IgD-negative memory B cell (primary cell): ENCODE measurements around the gene LTF. TPM values are rescaled to one million over a fixed set of nuclear protein-coding genes. Genes with fewer than 3 reads are reported as not detected.
"Not testable (repeated sequence)": the region's sequence is repeated elsewhere in the genome, so short reads cannot be mapped to it uniquely, and the experiment has no call there.

Experiments
- H3K27ac Mint-ChIP-seq, 3 donors: one replicate each; pipeline ENCODE4 v1.8.0; 2020 to 2022; ENCODE audit warnings: mild to moderate bottlenecking in 3 of 3, mixed read lengths in 3 of 3, moderate library complexity in 1 of 3
- H3K27me3 Mint-ChIP-seq: one replicate; pipeline ENCODE4 v1.8.0; 2021; ENCODE audit warnings: mixed read lengths
- H3K36me3 Mint-ChIP-seq: one replicate; pipeline ENCODE4 v1.8.0; 2020; ENCODE audit warnings: mild to moderate bottlenecking, mixed read lengths
- H3K4me1 Mint-ChIP-seq, 3 donors: one replicate each; pipeline ENCODE4 v1.8.0; 2020 to 2022; ENCODE audit warnings: mixed read lengths in 3 of 3, mild to moderate bottlenecking in 1 of 3
- H3K4me3 Mint-ChIP-seq, 4 donors: one replicate each; pipeline ENCODE4 v1.8.0; 2020 to 2022; ENCODE audit warnings: mild to moderate bottlenecking in 4 of 4, mixed read lengths in 4 of 4, moderate library complexity in 3 of 4
- H3K9me3 Mint-ChIP-seq, 3 donors: one replicate each; pipeline ENCODE4 v1.8.0; 2020 to 2021; ENCODE audit warnings: mixed read lengths in 3 of 3, mild to moderate bottlenecking in 1 of 3
- polyA plus RNA-seq: library from polyadenylated mRNA; unstranded; fragments of 300-500 nt; fragmentation: Illumina TruSeq; gene quantifications from one replicate; pipeline ENCODE4 v1.2.3, GENCODE V29; 2021

LTF gene
- polyA plus RNA-seq, 1 donor from 2014 or later, result not detected

- not testable (repeated sequence) for H3K9me3 Mint-ChIP-seq, H3K4me1 Mint-ChIP-seq, H3K27me3 Mint-ChIP-seq, H3K4me3 Mint-ChIP-seq, H3K27ac Mint-ChIP-seq, H3K36me3 Mint-ChIP-seq
Measured at GRCh38 chr3:46427404-46427803, 37.3 kb downstream of the LTF start.

GRCh38 chr3:46426476-46426875, 38.2 kb downstream of the LTF start:
- not testable (repeated sequence) for H3K36me3 Mint-ChIP-seq, H3K9me3 Mint-ChIP-seq, H3K27ac Mint-ChIP-seq, H3K27me3 Mint-ChIP-seq, H3K4me1 Mint-ChIP-seq
- H3K4me3 Mint-ChIP-seq, result peak overlapping the region in 1 of 4 donors; percentile 33

- H3K36me3 Mint-ChIP-seq, result no peaks in the 10 kb centered on the region
- H3K27ac Mint-ChIP-seq, result no peak overlapping the region
Measured at GRCh38 chr3:46423588-46423987, 41.1 kb downstream of the LTF start.

GRCh38 chr3:46422617-46423016, 42.1 kb downstream of the LTF start:
- Mint-ChIP-seq H3K4me3 (no peak overlapping the region), H3K27ac (no peak overlapping the region), H3K9me3 (no peaks in the 10 kb centered on the region), H3K27me3 (no peaks in the 10 kb centered on the region), H3K36me3 (no peaks in the 10 kb centered on the region), H3K4me1 (no peaks in the 10 kb centered on the region)

More at GRCh38 chr3:46423588-46423987, 41.1 kb downstream of the LTF start:
- Mint-ChIP-seq H3K9me3 (no peaks in the 10 kb centered on the region), H3K4me3 (no peak overlapping the region), H3K4me1 (no peaks in the 10 kb centered on the region), H3K27me3 (no peaks in the 10 kb centered on the region)

DNA sequence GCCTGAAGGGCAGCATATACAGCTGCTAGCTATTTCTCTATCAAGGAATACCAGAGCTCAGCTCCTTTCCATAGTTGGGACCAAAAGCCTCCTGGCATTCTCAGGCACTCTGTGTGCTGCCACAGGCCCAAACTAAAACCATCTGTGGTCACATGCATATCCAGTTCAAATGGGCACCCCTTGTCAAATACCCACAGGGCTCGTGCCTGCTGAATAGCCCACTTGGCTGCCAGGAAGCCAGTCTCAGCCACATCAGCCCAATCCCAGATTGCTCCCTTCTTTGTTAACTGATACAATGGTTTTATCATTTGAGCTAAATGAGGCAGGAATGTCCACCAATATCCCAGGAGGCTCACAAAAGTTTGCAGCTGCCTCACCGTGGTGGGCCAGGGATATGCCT, 43.8 kb downstream of the LTF start:
- no peak overlapping the region for H3K27ac Mint-ChIP-seq
- no peaks in the 10 kb centered on the region for H3K9me3 Mint-ChIP-seq
- no peaks in the 10 kb centered on the region for H3K4me1 Mint-ChIP-seq
- H3K4me3 Mint-ChIP-seq, result no peak overlapping the region
- no peaks in the 10 kb centered on the region for H3K27me3 Mint-ChIP-seq
- no peaks in the 10 kb centered on the region for H3K36me3 Mint-ChIP-seq

GRCh38 chr3:46419816-46420215, 44.9 kb downstream of the LTF start:
- Mint-ChIP-seq H3K27me3 (no peaks in the 10 kb centered on the region), H3K36me3 (no peaks in the 10 kb centered on the region)

GRCh38 chr3:46417841-46418611, 46.7 kb downstream of the LTF start:
- Mint-ChIP-seq H3K9me3 (no peaks in the 10 kb centered on the region), H3K36me3 (no peaks in the 10 kb centered on the region), H3K27me3 (no peaks in the 10 kb centered on the region), H3K27ac (no peak overlapping the region), H3K4me3 (no peak overlapping the region), H3K4me1 (no peaks in the 10 kb centered on the region)

More at GRCh38 chr3:46419816-46420215, 44.9 kb downstream of the LTF start:
- no peak overlapping the region for H3K4me3 Mint-ChIP-seq
- no peak overlapping the region for H3K27ac Mint-ChIP-seq
- H3K9me3 Mint-ChIP-seq, result no peaks in the 10 kb centered on the region
- no peaks in the 10 kb centered on the region for H3K4me1 Mint-ChIP-seq

GRCh38 chr3:46416811-46417510, 47.7 kb downstream of the LTF start:
- Mint-ChIP-seq H3K4me3 (no peak overlapping the region), H3K27me3 (no peaks in the 10 kb centered on the region), H3K36me3 (no peaks in the 10 kb centered on the region), H3K9me3 (no peaks in the 10 kb centered on the region), H3K4me1 (peaks cover 0 to 1% (median 0%) of the 10 kb centered on the region in 3 donors), H3K27ac (no peak overlapping the region)

- no peaks in the 10 kb centered on the region for H3K36me3 Mint-ChIP-seq
- H3K27me3 Mint-ChIP-seq, result no peaks in the 10 kb centered on the region
- H3K4me1 Mint-ChIP-seq, result peaks cover 0 to 1% (median 0%) of the 10 kb centered on the region in 3 donors
- H3K27ac Mint-ChIP-seq, result no peak overlapping the region
- H3K4me3 Mint-ChIP-seq, result no peak overlapping the region
- H3K9me3 Mint-ChIP-seq, result no peaks in the 10 kb centered on the region
Measured at GRCh38 chr3:46416125-46416810, 48.4 kb downstream of the LTF start.

DNA sequence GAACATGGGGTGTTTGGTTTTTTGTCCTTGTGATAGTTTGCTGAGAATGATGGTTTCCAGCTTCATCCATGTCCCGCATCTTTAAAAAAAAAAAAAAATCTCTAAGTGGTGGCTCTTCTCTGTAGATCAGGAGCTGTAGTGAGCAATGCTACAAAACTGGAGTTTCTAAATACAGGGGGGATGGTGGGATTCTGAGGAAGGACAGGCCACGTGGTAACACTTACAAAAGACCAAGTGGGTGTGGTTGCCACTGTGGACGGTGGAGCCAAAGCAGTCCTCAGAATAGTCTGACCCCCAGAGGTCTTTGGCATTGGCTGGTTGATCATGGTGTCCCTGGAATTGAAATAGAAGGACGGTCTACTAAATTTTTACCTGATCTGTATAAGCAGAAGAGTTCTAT, 50.0 kb downstream of the LTF start:
- Mint-ChIP-seq H3K4me1 (peaks cover 0 to 1% (median 0%) of the 10 kb centered on the region in 3 donors), H3K36me3 (peaks cover 1% of the 10 kb centered on the region), H3K27me3 (no peaks in the 10 kb centered on the region), H3K27ac (peak overlapping the region in 1 of 3 donors; percentile 67), H3K9me3 (no peaks in the 10 kb centered on the region), H3K4me3 (peak overlapping the region in 1 of 4 donors; percentile 51)

DNA sequence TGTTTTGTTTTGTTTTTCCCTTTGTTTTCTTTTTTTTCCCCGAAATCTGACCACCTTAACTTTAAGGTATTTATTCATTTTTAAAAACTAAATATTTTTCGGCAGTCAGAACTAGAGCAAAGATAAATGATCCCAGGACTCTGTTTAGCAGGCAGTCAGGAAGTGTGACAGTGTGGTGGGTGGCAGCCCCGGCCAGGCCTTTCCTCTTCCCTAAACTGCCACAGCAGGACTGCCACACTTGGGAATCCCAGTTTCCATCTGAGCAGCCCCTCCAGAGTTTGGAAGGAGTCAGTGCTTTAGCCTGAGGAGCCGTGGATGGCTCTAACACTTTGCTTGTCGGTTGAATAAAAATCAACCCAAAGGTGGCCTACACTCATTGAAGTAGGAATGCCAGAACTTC, 50.8 kb downstream of the LTF start:
- H3K4me3 Mint-ChIP-seq, result peak overlapping the region in 1 of 4 donors; percentile 8
- peaks cover 1% of the 10 kb centered on the region for H3K36me3 Mint-ChIP-seq
- no peaks in the 10 kb centered on the region for H3K9me3 Mint-ChIP-seq
- peaks cover 0 to 1% (median 0%) of the 10 kb centered on the region in 3 donors for H3K4me1 Mint-ChIP-seq
- H3K27me3 Mint-ChIP-seq, result no peaks in the 10 kb centered on the region
- H3K27ac Mint-ChIP-seq, result no peak overlapping the region

- Mint-ChIP-seq H3K9me3 (no peaks in the 10 kb centered on the region), H3K4me3 (no peak overlapping the region), H3K27me3 (peaks cover under 1% of the 10 kb centered on the region), H3K4me1 (peaks cover 0 to 4% (median 3%) of the 10 kb centered on the region in 3 donors), H3K36me3 (peaks cover 1% of the 10 kb centered on the region), H3K27ac (no peak overlapping the region)
Measured at GRCh38 chr3:46412786-46413298, 51.9 kb downstream of the LTF start.

GRCh38 chr3:46411271-46411670, 53.4 kb downstream of the LTF start:
- H3K27ac Mint-ChIP-seq, result no peak overlapping the region
- peaks cover 2% of the 10 kb centered on the region for H3K27me3 Mint-ChIP-seq
- H3K9me3 Mint-ChIP-seq, result no peaks in the 10 kb centered on the region
- H3K4me3 Mint-ChIP-seq, result no peak overlapping the region
- peaks cover 1% of the 10 kb centered on the region for H3K36me3 Mint-ChIP-seq
- H3K4me1 Mint-ChIP-seq, result peaks cover 7 to 14% (median 11%) of the 10 kb centered on the region in 3 donors

DNA sequence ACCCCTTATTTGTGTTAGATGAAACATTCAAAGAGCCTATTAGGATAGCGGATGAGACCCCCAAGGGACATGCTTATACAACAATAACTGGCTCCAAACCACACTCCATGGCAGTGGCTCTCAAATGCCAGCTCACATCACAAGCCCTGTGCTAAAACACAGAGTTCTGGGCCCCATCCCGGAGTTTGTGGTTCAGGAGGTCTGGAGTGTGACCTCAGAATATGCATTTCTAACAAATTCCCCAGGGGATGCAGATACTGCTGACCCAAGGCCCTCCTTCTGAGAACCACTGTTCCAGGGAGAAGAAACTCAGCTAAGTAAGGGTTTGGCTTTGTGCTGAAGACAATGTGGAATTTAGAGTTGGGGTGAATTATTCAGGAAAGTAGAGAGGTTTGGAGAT, 54.0 kb downstream of the LTF start:
- no peak overlapping the region for H3K27ac Mint-ChIP-seq

More for the DNA sequence above, 54.0 kb downstream of the LTF start:
- Mint-ChIP-seq H3K27me3 (peaks cover 2% of the 10 kb centered on the region), H3K9me3 (no peaks in the 10 kb centered on the region), H3K36me3 (peaks cover 1% of the 10 kb centered on the region), H3K4me1 (peaks cover 8 to 17% (median 11%) of the 10 kb centered on the region in 3 donors), H3K4me3 (no peak overlapping the region)
